ENCODE measurements around the gene MIER2.

The MIER2 gene

GRCh38 chr19:330503-330902, 14.1 kb downstream of the MIER2 start:
- H3K27me3 ChIP-seq (ENCODE audit: insufficient read depth, low read length, poor library complexity): no peaks in the 10 kb centered on the region
- no peak overlapping the region for H3K56ac ChIP-seq (ENCODE audit: low read length)
- peaks cover 22% of the 10 kb centered on the region for H3K79me2 ChIP-seq (ENCODE audit: control insufficient read depth, insufficient read depth, low read length)
- no peak overlapping the region for H3K4me2 ChIP-seq (ENCODE audit: low read length)
- no peak overlapping the region for H4K5ac ChIP-seq (ENCODE audit: low read length)
- no peak overlapping the region for H2BK5ac ChIP-seq (ENCODE audit: low read length)
- H3K23ac ChIP-seq (ENCODE audit: low read length): no peak overlapping the region
- WGBS (ENCODE audit: extremely low coverage, insufficient coverage, low lambda C conversion rate): no CpG with 5 or more reads among the region's 8 CpGs
- H4K8ac ChIP-seq (ENCODE audit: low read depth, low read length): no peak overlapping the region
- H2BK15ac ChIP-seq (replicated peaks; ENCODE audit: low read depth): no peak overlapping the region
- no peak for DNase-seq
- H3K4me3 ChIP-seq (ENCODE audit: low read length): no peak overlapping the region
- no peak overlapping the region for H3K4ac ChIP-seq (ENCODE audit: low read depth, low read length)
- H3K4me1 ChIP-seq (ENCODE audit: control insufficient read depth, low read depth, low read length): no peaks in the 10 kb centered on the region
- peaks cover 27% of the 10 kb centered on the region for H3K36me3 ChIP-seq (ENCODE audit: control insufficient read depth, insufficient read depth, low read length)
- no peak overlapping the region for H3K9ac ChIP-seq (ENCODE audit: low read length)
- no peak overlapping the region for H3K18ac ChIP-seq (ENCODE audit: low read length)
- no peak overlapping the region for H3K27ac ChIP-seq (ENCODE audit: low read depth, low read length)
- H2AK5ac ChIP-seq (ENCODE audit: low read length): no peak overlapping the region
- no peak overlapping the region for H2BK120ac ChIP-seq (ENCODE audit: low read depth, low read length)
- H3K79me1 ChIP-seq (ENCODE audit: low read length): peaks cover 27% of the 10 kb centered on the region

GRCh38 chr19:329876-330275, 14.7 kb downstream of the MIER2 start:
- no peaks in the 10 kb centered on the region for H3K4me1 ChIP-seq (ENCODE audit: control insufficient read depth, low read depth, low read length)
- DNase-seq: no peak
- H3K36me3 ChIP-seq (ENCODE audit: control insufficient read depth, insufficient read depth, low read length): peaks cover 29% of the 10 kb centered on the region
- H3K4me3 ChIP-seq (ENCODE audit: low read length): no peak overlapping the region
- no peak overlapping the region for H3K4me2 ChIP-seq (ENCODE audit: low read length)
- peaks cover 17% of the 10 kb centered on the region for H3K79me2 ChIP-seq (ENCODE audit: control insufficient read depth, insufficient read depth, low read length)
- no peak overlapping the region for H3K23ac ChIP-seq (ENCODE audit: low read length)
- no peak overlapping the region for H3K18ac ChIP-seq (ENCODE audit: low read length)
- H3K27me3 ChIP-seq (ENCODE audit: insufficient read depth, low read length, poor library complexity): no peaks in the 10 kb centered on the region
- peaks cover 23% of the 10 kb centered on the region for H3K79me1 ChIP-seq (ENCODE audit: low read length)
- H4K5ac ChIP-seq (ENCODE audit: low read length): no peak overlapping the region
- no peak overlapping the region for H2BK15ac ChIP-seq (replicated peaks; ENCODE audit: low read depth)
- H2BK120ac ChIP-seq (ENCODE audit: low read depth, low read length): no peak overlapping the region
- H3K4ac ChIP-seq (ENCODE audit: low read depth, low read length): no peak overlapping the region
- no CpG with 5 or more reads among the region's 7 CpGs for whole genome bisulfite sequencing (ENCODE audit: extremely low coverage, insufficient coverage, low lambda C conversion rate)
- no peak overlapping the region for H4K8ac ChIP-seq (ENCODE audit: low read depth, low read length)
- H2AK5ac ChIP-seq (ENCODE audit: low read length): no peak overlapping the region
- H3K56ac ChIP-seq (ENCODE audit: low read length): no peak overlapping the region
- no peak overlapping the region for H2BK5ac ChIP-seq (ENCODE audit: low read length)
- H3K9ac ChIP-seq (ENCODE audit: low read length): no peak overlapping the region
- no peak overlapping the region for H3K27ac ChIP-seq (ENCODE audit: low read depth, low read length)

- Histone ChIP-seq H3K56ac (ENCODE audit: low read length) (no peak overlapping the region), H3K4me3 (ENCODE audit: low read length) (no peak overlapping the region), H3K36me3 (ENCODE audit: control insufficient read depth, insufficient read depth, low read length) (peaks cover 29% of the 10 kb centered on the region), H3K4ac (ENCODE audit: low read depth, low read length) (no peak overlapping the region), H3K18ac (ENCODE audit: low read length) (no peak overlapping the region), H4K5ac (ENCODE audit: low read length) (no peak overlapping the region), H3K9ac (ENCODE audit: low read length) (no peak overlapping the region), H4K8ac (ENCODE audit: low read depth, low read length) (no peak overlapping the region), H2BK120ac (ENCODE audit: low read depth, low read length) (no peak overlapping the region), H2AK5ac (ENCODE audit: low read length) (no peak overlapping the region), H3K27ac (ENCODE audit: low read depth, low read length) (no peak overlapping the region), H2BK5ac (ENCODE audit: low read length) (no peak overlapping the region), H3K79me1 (ENCODE audit: low read length) (peaks cover 21% of the 10 kb centered on the region), H2BK15ac (replicated peaks; ENCODE audit: low read depth) (no peak overlapping the region), H3K23ac (ENCODE audit: low read length) (no peak overlapping the region), H3K27me3 (ENCODE audit: insufficient read depth, low read length, poor library complexity) (no peaks in the 10 kb centered on the region), H3K79me2 (ENCODE audit: control insufficient read depth, insufficient read depth, low read length) (peaks cover 12% of the 10 kb centered on the region), H3K4me1 (ENCODE audit: control insufficient read depth, low read depth, low read length) (no peaks in the 10 kb centered on the region), H3K4me2 (ENCODE audit: low read length) (no peak overlapping the region)
- no peak for DNase-seq
- WGBS (ENCODE audit: extremely low coverage, insufficient coverage, low lambda C conversion rate): no CpG with 5 or more reads among the region's 4 CpGs
Observed at GRCh38 chr19:328025-328505, 16.5 kb downstream of the MIER2 start.

GRCh38 chr19:327291-328024, 17.1 kb downstream of the MIER2 start:
- H3K79me1 ChIP-seq (ENCODE audit: low read length): peaks cover 26% of the 10 kb centered on the region
- H3K4me1 ChIP-seq (ENCODE audit: control insufficient read depth, low read depth, low read length): no peaks in the 10 kb centered on the region
- H3K79me2 ChIP-seq (ENCODE audit: control insufficient read depth, insufficient read depth, low read length): peaks cover 12% of the 10 kb centered on the region
- no peak overlapping the region for H2AK5ac ChIP-seq (ENCODE audit: low read length)
- H4K5ac ChIP-seq (ENCODE audit: low read length): no peak overlapping the region
- H3K4me3 ChIP-seq (ENCODE audit: low read length): no peak overlapping the region
- H3K4ac ChIP-seq (ENCODE audit: low read depth, low read length): no peak overlapping the region
- H3K18ac ChIP-seq (ENCODE audit: low read length): no peak overlapping the region
- H3K27me3 ChIP-seq (ENCODE audit: insufficient read depth, low read length, poor library complexity): no peaks in the 10 kb centered on the region
- H2BK5ac ChIP-seq (ENCODE audit: low read length): no peak overlapping the region
- no peak for DNase-seq
- H3K23ac ChIP-seq (ENCODE audit: low read length): no peak overlapping the region
- peaks cover 32% of the 10 kb centered on the region for H3K36me3 ChIP-seq (ENCODE audit: control insufficient read depth, insufficient read depth, low read length)
- H3K9ac ChIP-seq (ENCODE audit: low read length): no peak overlapping the region
- no peak overlapping the region for H2BK120ac ChIP-seq (ENCODE audit: low read depth, low read length)
- H3K27ac ChIP-seq (ENCODE audit: low read depth, low read length): no peak overlapping the region
- no peak overlapping the region for H3K56ac ChIP-seq (ENCODE audit: low read length)
- no peak overlapping the region for H4K8ac ChIP-seq (ENCODE audit: low read depth, low read length)
- no CpG with 5 or more reads among the region's 17 CpGs for WGBS (ENCODE audit: extremely low coverage, insufficient coverage, low lambda C conversion rate)
- H3K4me2 ChIP-seq (ENCODE audit: low read length): no peak overlapping the region
- H2BK15ac ChIP-seq (replicated peaks; ENCODE audit: low read depth): no peak overlapping the region

GRCh38 chr19:326871-327270, 17.7 kb downstream of the MIER2 start:
- Histone ChIP-seq H2BK120ac (ENCODE audit: low read depth, low read length) (no peak overlapping the region), H3K27ac (ENCODE audit: low read depth, low read length) (no peak overlapping the region), H2BK5ac (ENCODE audit: low read length) (no peak overlapping the region), H3K18ac (ENCODE audit: low read length) (no peak overlapping the region), H4K5ac (ENCODE audit: low read length) (no peak overlapping the region), H3K79me1 (ENCODE audit: low read length) (peaks cover 26% of the 10 kb centered on the region), H2AK5ac (ENCODE audit: low read length) (no peak overlapping the region), H3K23ac (ENCODE audit: low read length) (no peak overlapping the region), H3K36me3 (ENCODE audit: control insufficient read depth, insufficient read depth, low read length) (peaks cover 32% of the 10 kb centered on the region), H3K79me2 (ENCODE audit: control insufficient read depth, insufficient read depth, low read length) (peaks cover 12% of the 10 kb centered on the region), H3K4me1 (ENCODE audit: control insufficient read depth, low read depth, low read length) (no peaks in the 10 kb centered on the region), H3K9ac (ENCODE audit: low read length) (no peak overlapping the region), H4K8ac (ENCODE audit: low read depth, low read length) (no peak overlapping the region), H3K56ac (ENCODE audit: low read length) (no peak overlapping the region), H3K4me3 (ENCODE audit: low read length) (no peak overlapping the region), H3K4me2 (ENCODE audit: low read length) (no peak overlapping the region), H3K4ac (ENCODE audit: low read depth, low read length) (no peak overlapping the region), H2BK15ac (replicated peaks; ENCODE audit: low read depth) (no peak overlapping the region), H3K27me3 (ENCODE audit: insufficient read depth, low read length, poor library complexity) (no peaks in the 10 kb centered on the region)
- no peak for DNase-seq
- no CpG with 5 or more reads among the region's 15 CpGs for WGBS (ENCODE audit: extremely low coverage, insufficient coverage, low lambda C conversion rate)

All from mesendoderm (in vitro differentiated cells).